BE2C (cell line): ENCODE measurements around the gene TGFBI.

Source experiments
- DNase-seq: peaks from one replicate; pipeline ENCODE4 v3.0.0-alpha.2; 2020
- H3K27me3 ChIP-seq: fragments of 250-450 bp; sonication (Bioruptor Pico); 2 replicates; pipeline ENCODE4 v1.5.1; 2020; ENCODE audit warnings: mild to moderate bottlenecking
- H3K36me3 ChIP-seq: fragments of 250-450 bp; sonication (Bioruptor Pico); 2 replicates; pipeline ENCODE4 v1.5.1; 2020; ENCODE audit warnings: mild to moderate bottlenecking
- H3K4me1 ChIP-seq: fragments of 250-450 bp; sonication (Bioruptor Pico); 2 replicates; pipeline ENCODE4 v1.5.1; 2020
- H3K4me3 ChIP-seq: 2 replicates; pipeline ENCODE4 v1.5.1; 2011; ENCODE audit warnings: low read depth, low read length
- H3K9me3 ChIP-seq: fragments of 250-450 bp; sonication (Bioruptor Pico); 2 replicates; pipeline ENCODE4 v1.5.1; 2020
- TF ChIP-seq, protein P1 (sequence below): IDR thresholded peaks from 2 replicates; pipeline ENCODE4 v1.5.1; 2012; ENCODE audit warnings: mild to moderate bottlenecking, low read depth, low read length

The TGFBI gene

DNA sequence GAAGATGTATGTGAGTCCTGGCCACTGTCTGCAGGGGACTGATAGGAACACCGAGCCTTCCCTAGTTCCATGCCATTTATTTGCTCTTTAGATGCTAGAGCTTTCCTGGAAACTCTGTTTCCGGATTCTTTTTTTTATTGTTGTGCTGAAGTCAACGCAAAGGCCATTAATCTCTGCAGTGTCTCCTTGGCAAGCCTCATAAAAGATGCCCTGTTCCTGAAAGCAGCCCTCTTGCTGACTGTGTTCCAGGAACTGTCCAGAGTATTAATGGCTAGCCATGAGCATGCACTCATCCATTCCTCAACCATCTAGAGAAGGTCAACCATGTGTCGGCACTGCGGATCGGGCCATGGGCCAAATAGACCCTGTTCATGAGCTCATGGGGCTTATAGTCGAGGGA, 61.0 kb downstream of the TGFBI start:
- H3K4me1 ChIP-seq: no peaks in the 10 kb centered on the region
- TF ChIP-seq, protein P1, sequence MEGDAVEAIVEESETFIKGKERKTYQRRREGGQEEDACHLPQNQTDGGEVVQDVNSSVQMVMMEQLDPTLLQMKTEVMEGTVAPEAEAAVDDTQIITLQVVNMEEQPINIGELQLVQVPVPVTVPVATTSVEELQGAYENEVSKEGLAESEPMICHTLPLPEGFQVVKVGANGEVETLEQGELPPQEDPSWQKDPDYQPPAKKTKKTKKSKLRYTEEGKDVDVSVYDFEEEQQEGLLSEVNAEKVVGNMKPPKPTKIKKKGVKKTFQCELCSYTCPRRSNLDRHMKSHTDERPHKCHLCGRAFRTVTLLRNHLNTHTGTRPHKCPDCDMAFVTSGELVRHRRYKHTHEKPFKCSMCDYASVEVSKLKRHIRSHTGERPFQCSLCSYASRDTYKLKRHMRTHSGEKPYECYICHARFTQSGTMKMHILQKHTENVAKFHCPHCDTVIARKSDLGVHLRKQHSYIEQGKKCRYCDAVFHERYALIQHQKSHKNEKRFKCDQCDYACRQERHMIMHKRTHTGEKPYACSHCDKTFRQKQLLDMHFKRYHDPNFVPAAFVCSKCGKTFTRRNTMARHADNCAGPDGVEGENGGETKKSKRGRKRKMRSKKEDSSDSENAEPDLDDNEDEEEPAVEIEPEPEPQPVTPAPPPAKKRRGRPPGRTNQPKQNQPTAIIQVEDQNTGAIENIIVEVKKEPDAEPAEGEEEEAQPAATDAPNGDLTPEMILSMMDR: no peak
- H3K27me3 ChIP-seq: peaks cover 14% of the 10 kb centered on the region
- H3K9me3 ChIP-seq: no peaks in the 10 kb centered on the region
- DNase-seq: no peak
- H3K4me3 ChIP-seq: no peak overlapping the region
- no peaks in the 10 kb centered on the region for H3K36me3 ChIP-seq

DNA sequence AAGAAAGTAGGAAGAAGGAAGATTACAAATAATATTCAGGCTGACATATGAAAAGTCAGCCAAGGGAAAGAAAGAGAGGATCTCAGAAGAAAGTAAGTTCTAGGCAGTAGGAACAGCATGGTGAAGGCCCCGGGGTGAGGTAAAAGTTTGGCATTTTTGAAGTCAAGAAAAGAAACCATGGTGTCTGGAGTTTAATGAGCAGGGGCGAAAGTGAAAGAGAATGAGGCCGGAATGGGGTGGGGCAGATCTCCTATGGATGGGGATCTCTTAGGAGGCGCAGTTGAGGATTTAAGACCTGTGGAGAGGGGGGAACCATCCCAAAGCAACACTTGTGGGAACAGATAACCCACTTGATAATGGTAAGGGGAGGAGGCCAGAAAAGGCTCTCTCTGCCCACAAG, 61.5 kb downstream of the TGFBI start:
- H3K36me3 ChIP-seq: no peaks in the 10 kb centered on the region
- no peak for DNase-seq
- H3K4me3 ChIP-seq: no peak overlapping the region
- H3K9me3 ChIP-seq: no peaks in the 10 kb centered on the region
- H3K27me3 ChIP-seq: peaks cover 14% of the 10 kb centered on the region
- TF ChIP-seq, protein P1: no peak
- no peaks in the 10 kb centered on the region for H3K4me1 ChIP-seq

DNA sequence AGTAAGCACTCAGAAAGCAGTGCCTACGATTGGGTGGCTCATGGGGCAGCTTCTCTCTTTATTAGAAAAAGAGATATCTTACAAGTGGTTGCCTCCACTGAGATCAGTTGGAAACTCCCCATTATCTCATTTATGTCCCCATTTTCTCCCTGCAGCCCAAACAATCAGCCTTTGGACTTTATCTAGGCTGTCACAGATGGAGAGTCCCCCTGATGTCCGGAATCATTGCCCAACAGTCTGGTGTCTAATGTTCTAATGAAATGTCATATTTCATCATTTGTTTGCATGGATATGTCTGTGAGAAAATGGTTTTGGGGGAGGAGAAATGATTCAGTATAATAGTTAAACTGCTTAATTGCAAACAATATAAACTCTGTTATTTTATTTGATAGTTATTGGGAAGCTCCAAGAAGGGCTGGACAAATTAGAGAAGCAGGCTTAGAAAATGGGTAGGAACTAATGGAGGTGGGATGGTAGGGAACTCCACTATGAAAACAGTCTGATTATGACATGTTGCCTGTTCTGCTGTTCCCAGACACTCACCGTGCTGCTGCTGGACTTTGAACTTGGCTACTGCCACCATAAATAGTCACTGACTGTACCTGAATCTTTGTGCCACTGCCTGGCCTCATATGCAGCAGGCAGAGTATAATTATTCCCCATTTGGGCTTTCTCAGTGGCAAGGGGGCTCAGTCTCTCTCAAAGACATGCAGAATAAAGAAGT, 65.6 kb downstream of the TGFBI start:
- TF ChIP-seq, protein P1: no peak
- Histone ChIP-seq H3K36me3 (no peaks in the 10 kb centered on the region), H3K4me3 (no peak overlapping the region), H3K4me1 (no peaks in the 10 kb centered on the region), H3K9me3 (no peaks in the 10 kb centered on the region), H3K27me3 (peaks cover 26% of the 10 kb centered on the region)
- DNase-seq: no peak

DNA sequence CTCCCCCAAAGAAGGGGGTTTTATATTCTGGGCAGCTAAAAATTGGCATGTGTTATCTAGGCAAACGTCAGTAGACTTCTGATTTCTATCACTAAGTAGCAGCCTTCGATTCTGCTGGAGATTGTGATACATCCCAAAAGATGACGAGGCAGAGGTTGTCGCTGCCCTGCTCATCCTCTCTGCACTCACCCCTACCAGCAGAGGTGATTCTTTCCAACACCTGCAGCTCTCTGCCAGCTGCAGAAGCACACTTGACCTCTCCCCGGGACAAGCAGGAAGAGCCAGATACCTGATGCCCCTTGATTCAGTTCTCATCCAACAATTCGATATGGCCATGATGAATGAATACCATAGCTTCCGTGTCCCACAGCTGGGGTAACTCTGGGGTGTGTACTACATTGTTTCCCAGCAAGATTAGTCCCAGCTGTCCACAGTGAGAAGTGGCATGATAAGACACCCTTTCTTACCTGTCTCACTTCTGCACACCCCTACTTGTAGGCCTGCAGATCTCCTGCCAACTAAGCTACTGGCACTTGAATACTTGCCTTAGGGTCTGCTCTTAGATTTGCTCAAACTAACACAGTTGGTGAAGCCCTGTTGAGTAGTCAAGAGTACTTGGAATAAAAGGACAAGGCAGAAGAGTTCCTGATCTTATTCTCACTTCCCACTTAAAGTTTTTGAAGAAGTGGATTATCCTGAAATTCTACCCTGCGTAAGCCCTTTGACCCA, 66.3 kb downstream of the TGFBI start:
- no peak for DNase-seq
- Histone ChIP-seq H3K36me3 (no peaks in the 10 kb centered on the region), H3K9me3 (no peaks in the 10 kb centered on the region), H3K4me1 (no peaks in the 10 kb centered on the region), H3K4me3 (no peak overlapping the region), H3K27me3 (peaks cover 26% of the 10 kb centered on the region)
- TF ChIP-seq, protein P1: no peak

DNA sequence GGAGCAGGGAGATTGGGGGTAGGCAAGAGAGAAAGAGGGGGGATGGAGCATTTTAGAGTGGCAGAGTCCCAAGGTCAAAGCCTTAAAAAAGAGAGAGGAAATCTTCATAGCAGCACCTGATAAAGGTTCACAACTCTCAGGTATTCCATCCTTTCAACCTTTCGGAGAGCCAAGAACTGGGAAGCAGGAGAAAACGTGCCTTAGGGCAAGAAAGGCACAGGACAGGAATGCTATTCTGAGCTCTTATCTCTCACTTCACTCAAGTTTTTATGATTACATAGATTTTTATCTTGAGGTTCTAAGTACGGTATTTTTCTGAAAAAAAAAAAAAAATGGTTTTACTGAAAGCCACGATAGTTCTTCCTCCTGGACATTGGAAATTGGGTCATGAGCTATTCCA, 69.4 kb downstream of the TGFBI start:
- no peaks in the 10 kb centered on the region for H3K36me3 ChIP-seq
- TF ChIP-seq, protein P1: no peak
- peaks cover 25% of the 10 kb centered on the region for H3K27me3 ChIP-seq
- no peak overlapping the region for H3K4me3 ChIP-seq
- H3K4me1 ChIP-seq: no peaks in the 10 kb centered on the region
- H3K9me3 ChIP-seq: no peaks in the 10 kb centered on the region
- no peak for DNase-seq

DNA sequence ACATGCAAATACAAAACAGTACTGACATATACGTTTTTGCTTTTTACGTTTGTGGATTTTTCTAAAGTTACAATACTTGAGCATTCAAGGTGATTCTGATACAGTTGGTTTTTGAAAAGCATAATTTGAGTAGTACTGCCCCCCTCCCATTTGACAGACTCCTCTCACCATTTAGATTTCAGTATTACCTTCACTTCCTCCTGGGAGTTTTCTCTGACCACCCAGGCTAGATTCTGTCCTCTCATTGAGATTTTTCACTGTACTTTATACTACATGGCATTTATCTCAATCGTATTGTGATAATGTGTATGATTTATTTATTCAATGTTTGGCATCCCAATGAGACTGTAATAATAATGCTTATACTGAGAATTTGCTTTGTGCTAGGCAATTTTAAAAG, 71.1 kb downstream of the TGFBI start:
- no peak for DNase-seq
- Histone ChIP-seq H3K27me3 (peaks cover 18% of the 10 kb centered on the region), H3K4me3 (no peak overlapping the region), H3K9me3 (no peaks in the 10 kb centered on the region), H3K36me3 (no peaks in the 10 kb centered on the region), H3K4me1 (no peaks in the 10 kb centered on the region)
- TF ChIP-seq, protein P1: no peak
